Tibial nerve (tissue), 4 donors: ENCODE results near the gene ABLIM2. TPM values are rescaled to one million over a fixed set of nuclear protein-coding genes. Genes with fewer than 3 reads are reported as not detected.
A peak's percentile ranks its signal among the peaks of the same experiment; 100 is the strongest.

Experiments
- DNase-seq, 2 donors: peaks; one replicate each; pipeline ENCODE4 v3.0.0-alpha.2; 2019; ENCODE audit warnings: low spot score in 2 of 2
- H3K27ac ChIP-seq, 4 donors: fragments of 200-600 bp; sonication (generic) in 3 of 4; one replicate each; pipeline ENCODE4 v1.5.1; 2017 to 2019; ENCODE audit warnings: mild to moderate bottlenecking in 1 of 4
- H3K27me3 ChIP-seq, 2 donors: fragments of 200-600 bp; sonication (generic) in 1 of 2; one replicate each; pipeline versions ENCODE4 v1.5.1 to v1.6.0; 2017 to 2019
- H3K36me3 ChIP-seq, 3 donors: fragments of 200-600 bp; sonication (generic); one replicate each; pipeline ENCODE4 v1.5.1; 2018 to 2019
- H3K4me1 ChIP-seq, 4 donors: fragments of 200-600 bp; sonication (generic) in 3 of 4; one replicate each; pipeline ENCODE4 v1.5.1; 2017 to 2019
- H3K4me3 ChIP-seq, 4 donors: fragments of 200-600 bp; sonication (generic) in 3 of 4; one replicate each; pipeline ENCODE4 v1.5.1; 2017 to 2019; ENCODE audit warnings: mild to moderate bottlenecking in 1 of 4, moderate library complexity in 1 of 4
- H3K9me3 ChIP-seq, 4 donors: fragments of 200-600 bp; sonication (generic) in 3 of 4; one replicate each; pipeline ENCODE4 v1.5.1; 2017 to 2019
- CTCF ChIP-seq, 5 experiments: fragments of 200-600 bp in 3 of 5; fragments of 450-650 bp in 2 of 5; sonication (generic) in 3 of 5; IDR thresholded peaks; one replicate each; pipeline ENCODE4 v1.5.1; 2016 to 2019; ENCODE audit warnings: antibody characterized with exemption in 5 of 5, mild to moderate bottlenecking in 3 of 5, moderate library complexity in 2 of 5
- EP300 ChIP-seq, 2 donors: sonication (generic); formaldehyde crosslinking; IDR thresholded peaks; one replicate each; pipeline ENCODE4 v1.6.1; 2017; ENCODE audit warnings: antibody characterized with exemption in 2 of 2, mild to moderate bottlenecking in 1 of 2
- POLR2A ChIP-seq, 2 donors: fragments of 450-650 bp; IDR thresholded peaks; one replicate each; pipeline ENCODE4 v1.6.1; 2017; ENCODE audit warnings: antibody characterized with exemption in 2 of 2, mild to moderate bottlenecking in 2 of 2, moderate library complexity in 2 of 2
- WGBS, 2 donors: methylation state at CpG; one replicate each; pipeline ENCODE4 v1.1.5; 2018; 5-methylcytosine and 5-hydroxymethylcytosine counted together
- total RNA-seq, 4 donors: library from RNA; depleted of rRNA; stranded (reverse); fragments of >200 nt; gene quantifications; one replicate each; pipeline ENCODE4 v1.1.0, GENCODE V29; 2016

Gene ABLIM2
- total RNA-seq, 4 donors from 2014 or later, result 29.1 to 125 (median 41.7) TPM

DNA sequence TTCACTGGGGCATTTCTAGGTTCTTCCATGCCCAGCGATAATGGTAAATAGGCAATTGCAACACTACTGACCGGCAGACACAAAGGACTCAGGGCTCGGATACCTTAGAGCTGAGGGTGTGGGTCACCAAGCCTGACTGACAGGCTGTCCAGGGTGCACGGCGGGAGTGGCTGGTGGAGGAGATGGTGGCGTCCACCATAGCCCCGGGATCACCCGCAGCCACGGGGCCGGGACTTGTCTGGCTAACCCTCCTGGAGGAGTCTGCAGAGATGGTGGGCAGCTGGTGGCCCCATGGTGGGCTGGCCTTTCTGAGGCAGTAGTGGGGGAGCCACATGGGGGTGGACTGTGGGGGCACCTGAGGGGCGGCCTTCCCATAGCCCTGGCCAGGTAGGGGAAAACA, 11.7 kb upstream of the ABLIM2 start:
- H3K27me3 ChIP-seq, result no peaks in the 10 kb centered on the region
- peaks cover 0 to 15% (median 0%) of the 10 kb centered on the region in 4 donors for H3K9me3 ChIP-seq
- no peaks in the 10 kb centered on the region for H3K4me1 ChIP-seq
- DNase-seq, result no peak
- WGBS, 2 donors, result 94% methylated on average over 10 to 11 of the region's 11 CpGs
- no peak for TF ChIP-seq CTCF (IDR thresholded peaks at IDR 0.05)
- TF ChIP-seq EP300 (IDR thresholded peaks at IDR 0.05), result no peak
- TF ChIP-seq POLR2A (IDR thresholded peaks at IDR 0.05), result no peak
- H3K36me3 ChIP-seq, result no peaks in the 10 kb centered on the region
- H3K4me3 ChIP-seq, result no peak overlapping the region
- H3K27ac ChIP-seq, result no peak overlapping the region

- Histone ChIP-seq H3K27me3 (no peaks in the 10 kb centered on the region), H3K27ac (no peak overlapping the region), H3K9me3 (peaks cover 0 to 15% (median 0%) of the 10 kb centered on the region in 4 donors), H3K36me3 (no peaks in the 10 kb centered on the region), H3K4me3 (no peak overlapping the region), H3K4me1 (no peaks in the 10 kb centered on the region)
- 85 to 87% methylated on average over 3 of the region's 3 CpGs for WGBS, 2 donors
- DNase-seq, result no peak
- TF ChIP-seq CTCF (IDR thresholded peaks at IDR 0.05), result no peak
- TF ChIP-seq EP300 (IDR thresholded peaks at IDR 0.05), result no peak
- TF ChIP-seq POLR2A (IDR thresholded peaks at IDR 0.05), result no peak
Measured at GRCh38 chr4:8169763-8170162, 11.2 kb upstream of the ABLIM2 start.

DNA sequence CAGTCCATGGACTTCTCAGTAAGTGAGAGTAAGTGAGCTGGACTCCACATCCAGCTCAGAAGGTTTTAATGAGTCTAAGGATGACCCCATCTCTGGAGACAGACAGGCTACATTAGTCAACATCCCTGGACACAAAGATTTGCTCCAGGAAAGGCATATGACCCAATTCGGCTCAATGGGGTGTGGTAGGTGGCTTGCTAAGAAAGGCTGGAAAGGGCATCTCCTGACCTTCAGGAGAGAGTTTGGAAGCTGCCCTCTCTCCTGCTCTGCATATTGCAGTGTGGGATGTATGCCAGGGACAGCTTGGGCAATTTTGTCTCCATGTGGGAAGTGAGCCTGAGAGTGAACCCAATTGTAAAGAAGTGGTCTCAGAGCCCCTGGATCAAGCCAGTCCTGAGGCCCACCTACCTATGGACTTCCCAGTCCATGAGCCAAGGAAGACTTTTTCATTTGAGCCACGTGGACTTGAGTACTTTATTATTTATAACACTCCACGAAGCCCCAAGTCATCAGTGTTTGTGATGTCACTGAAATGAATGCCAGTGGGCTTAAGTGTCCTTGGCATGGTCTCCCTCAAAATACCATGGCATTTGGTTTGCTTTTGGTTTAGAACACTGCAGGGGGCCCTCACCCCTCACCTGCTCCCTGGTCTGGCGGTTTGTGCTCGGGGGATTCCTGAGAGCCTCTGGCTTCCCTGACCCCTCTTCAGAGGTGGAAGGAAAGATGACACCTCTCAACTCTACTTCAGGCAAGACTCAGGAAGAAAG, 10.4 kb upstream of the ABLIM2 start:
- no peak for DNase-seq
- peak overlapping the region in 1 of 4 donors; percentile 56 for H3K27ac ChIP-seq
- WGBS, 2 donors, result 86 to 92% methylated on average over 4 to 5 of the region's 5 CpGs
- TF ChIP-seq CTCF (IDR thresholded peaks at IDR 0.05), result no peak
- H3K4me3 ChIP-seq, result no peak overlapping the region
- H3K9me3 ChIP-seq, result peaks cover 0 to 15% (median 0%) of the 10 kb centered on the region in 4 donors
- H3K4me1 ChIP-seq, result no peaks in the 10 kb centered on the region
- H3K36me3 ChIP-seq, result no peaks in the 10 kb centered on the region
- no peaks in the 10 kb centered on the region for H3K27me3 ChIP-seq

- H3K27me3 ChIP-seq, result no peaks in the 10 kb centered on the region
- 100% methylated on average over 1 of the region's 1 CpG for WGBS, 2 donors
- peaks cover 0 to 15% (median 0%) of the 10 kb centered on the region in 4 donors for H3K9me3 ChIP-seq
- no peaks in the 10 kb centered on the region for H3K36me3 ChIP-seq
- TF ChIP-seq POLR2A (IDR thresholded peaks at IDR 0.05) (no peak), EP300 (IDR thresholded peaks at IDR 0.05) (no peak), CTCF (IDR thresholded peaks at IDR 0.05) (peak in 2 of 5 experiments; percentile 20 to 34)
- H3K4me1 ChIP-seq, result no peaks in the 10 kb centered on the region
- no peak for DNase-seq
- peak overlapping the region in 1 of 4 donors; percentile 56 for H3K27ac ChIP-seq
- H3K4me3 ChIP-seq, result no peak overlapping the region
Measured at GRCh38 chr4:8168232-8168631, 9.6 kb upstream of the ABLIM2 start.

GRCh38 chr4:8167815-8168214, 9.2 kb upstream of the ABLIM2 start:
- Histone ChIP-seq H3K4me1 (no peaks in the 10 kb centered on the region), H3K27me3 (no peaks in the 10 kb centered on the region), H3K4me3 (no peak overlapping the region), H3K36me3 (no peaks in the 10 kb centered on the region), H3K27ac (peak overlapping the region in 1 of 4 donors; percentile 56), H3K9me3 (peaks cover 0 to 15% (median 0%) of the 10 kb centered on the region in 4 donors)
- DNase-seq, result no peak
- WGBS, 2 donors, result 20 to 27% methylated on average over 2 of the region's 2 CpGs
- no peak for TF ChIP-seq CTCF (IDR thresholded peaks at IDR 0.05)
- TF ChIP-seq EP300 (IDR thresholded peaks at IDR 0.05), result peak in 1 of 2 donors; percentile 46
